Measurements from ENCODE around the gene IDH3G.

IDH3G gene

DNA sequence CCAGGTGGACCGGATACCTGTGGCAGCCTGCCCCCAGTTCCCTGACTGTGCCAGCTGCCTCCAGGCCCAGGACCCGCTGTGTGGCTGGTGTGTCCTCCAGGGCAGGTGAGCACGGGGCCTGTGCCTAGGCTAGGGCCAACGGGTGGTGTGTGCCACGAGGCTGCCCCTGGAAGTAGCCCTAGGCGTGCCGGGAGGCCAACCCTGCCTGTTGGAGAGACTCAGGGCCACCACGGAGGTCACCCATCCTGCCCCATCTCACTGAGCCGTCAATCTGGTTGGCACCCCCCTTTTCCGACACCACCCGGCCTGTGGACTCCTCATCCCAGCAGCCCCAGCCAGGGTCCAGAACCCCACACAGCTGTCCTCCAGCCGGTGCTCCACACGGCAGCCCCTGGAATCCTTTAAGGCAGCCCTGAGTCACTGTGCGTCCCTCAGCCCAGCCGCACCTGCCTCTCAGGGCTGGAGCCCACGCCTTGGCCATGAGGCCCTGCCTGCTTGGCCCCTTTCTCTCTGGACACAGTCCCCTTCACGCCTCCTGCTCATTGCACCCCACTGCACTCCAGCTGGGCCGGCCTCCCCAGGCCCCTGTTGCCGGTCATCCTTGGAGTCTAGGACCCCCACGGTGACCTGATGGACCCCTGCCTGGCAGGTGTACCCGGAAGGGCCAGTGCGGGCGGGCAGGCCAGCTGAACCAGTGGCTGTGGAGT is 24.9 kb downstream of the IDH3G start:
- WGBS, result 96% methylated on average over 16 of the region's 23 CpGs
- no peak overlapping the region for H3K4me2 ChIP-seq (ENCODE audit: low read length, poor library complexity, severe bottlenecking)
- H2BK15ac ChIP-seq (ENCODE audit: low read depth, poor library complexity, severe bottlenecking), result no peak overlapping the region
- H3K79me1 ChIP-seq (replicated peaks; ENCODE audit: low read length, poor library complexity, severe bottlenecking), result peaks cover 8% of the 10 kb centered on the region
- H3K18ac ChIP-seq (ENCODE audit: low read depth in 1 of 2, low read length in 2 of 2), result no peak overlapping the region
- peaks cover 27% of the 10 kb centered on the region for H3K4me1 ChIP-seq (ENCODE audit: control insufficient read depth, insufficient read depth, low read depth, low read length)
- no peaks in the 10 kb centered on the region for H3K27me3 ChIP-seq (ENCODE audit: control insufficient read depth in 1 of 2, insufficient read depth in 1 of 2, low read length in 2 of 2)
- peaks cover 6 to 75% of the 10 kb centered on the region in 2 experiments for H3K36me3 ChIP-seq (ENCODE audit: control insufficient read depth in 1 of 2, insufficient read depth in 2 of 2, low read depth in 1 of 2, low read length in 2 of 2)
- no peak overlapping the region for H3K23ac ChIP-seq (ENCODE audit: low read length in 2 of 2)
- no peak overlapping the region for H2BK5ac ChIP-seq (ENCODE audit: low read depth, low read length, poor library complexity, severe bottlenecking)
- no peak overlapping the region for H2AFZ ChIP-seq (ENCODE audit: low read depth, low read length)
- H3K4me3 ChIP-seq (ENCODE audit: insufficient read depth in 1 of 2, low read depth in 1 of 2, low read length in 2 of 2), result no peak overlapping the region
- H2BK120ac ChIP-seq (ENCODE audit: low read depth, low read length), result no peak overlapping the region
- H3K27ac ChIP-seq (ENCODE audit: low read length, poor library complexity, severe bottlenecking), result no peak overlapping the region
- H4K91ac ChIP-seq (ENCODE audit: low read length), result no peak overlapping the region
- H3K4ac ChIP-seq (ENCODE audit: low read depth in 1 of 2, low read length in 2 of 2), result no peak overlapping the region
- no peak for DNase-seq
- H3K9ac ChIP-seq (ENCODE audit: low read length), result no peak overlapping the region
- no peak overlapping the region for H2BK12ac ChIP-seq (ENCODE audit: low read length in 2 of 2)
- no peak overlapping the region for H3K14ac ChIP-seq (ENCODE audit: low read length in 2 of 2)
- no peak overlapping the region for H2AK5ac ChIP-seq (ENCODE audit: low read length, severe bottlenecking)
- H4K8ac ChIP-seq (ENCODE audit: low read length), result no peak overlapping the region
- H3K9me3 ChIP-seq (ENCODE audit: control insufficient read depth, low read length), result no peaks in the 10 kb centered on the region

DNA sequence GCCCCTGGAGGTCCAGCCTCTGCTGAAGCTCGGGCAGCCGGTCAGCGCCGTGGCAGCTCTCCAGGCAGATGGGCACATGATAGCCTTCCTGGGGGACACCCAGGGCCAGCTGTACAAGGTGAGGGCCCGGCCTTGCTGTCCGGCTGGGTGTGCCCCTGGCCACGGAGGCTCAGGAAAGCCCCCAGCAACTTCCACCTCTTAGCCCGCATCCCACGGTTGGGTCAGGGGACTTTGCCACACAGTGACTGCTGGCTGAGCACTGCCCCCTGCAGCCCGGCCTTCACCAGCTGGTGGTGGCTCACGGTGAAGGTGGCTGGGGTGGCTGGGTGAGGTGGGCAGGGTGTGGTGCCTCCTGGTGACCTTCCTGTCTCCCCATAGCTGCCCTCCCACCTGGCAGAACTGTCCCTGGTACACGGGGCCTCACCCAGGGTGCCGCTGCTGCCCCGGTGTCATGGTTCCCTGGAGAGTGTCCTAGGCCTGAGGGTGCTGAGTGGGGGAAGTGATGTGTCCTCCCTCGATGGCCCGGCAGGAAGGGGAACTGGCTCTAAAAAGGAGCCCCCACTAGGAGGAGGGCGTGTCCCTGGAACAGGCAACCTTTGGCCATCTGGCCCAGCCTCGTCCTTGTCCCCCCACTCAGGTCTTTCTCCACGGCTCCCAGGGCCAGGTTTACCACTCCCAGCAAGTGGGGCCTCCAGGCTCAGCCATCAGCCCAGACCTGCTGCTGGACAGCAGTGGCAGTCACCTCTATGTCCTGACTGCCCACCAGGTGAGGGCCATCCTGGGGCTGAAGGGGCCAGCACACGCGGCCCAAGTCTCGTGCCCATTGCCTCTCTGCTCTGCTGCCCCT is 25.6 kb downstream of the IDH3G start:
- H3K9ac ChIP-seq (ENCODE audit: low read length), result no peak overlapping the region
- 94% methylated on average over 16 of the region's 22 CpGs for WGBS
- peaks cover 31% of the 10 kb centered on the region for H3K4me1 ChIP-seq (ENCODE audit: control insufficient read depth, insufficient read depth, low read depth, low read length)
- no peak overlapping the region for H4K8ac ChIP-seq (ENCODE audit: low read length)
- H3K9me3 ChIP-seq (ENCODE audit: control insufficient read depth, low read length), result no peaks in the 10 kb centered on the region
- H3K27me3 ChIP-seq (ENCODE audit: control insufficient read depth in 1 of 2, insufficient read depth in 1 of 2, low read length in 2 of 2), result no peaks in the 10 kb centered on the region
- H3K36me3 ChIP-seq (ENCODE audit: control insufficient read depth in 1 of 2, insufficient read depth in 2 of 2, low read depth in 1 of 2, low read length in 2 of 2), result peaks cover 6 to 68% of the 10 kb centered on the region in 2 experiments
- H2AK5ac ChIP-seq (ENCODE audit: low read length, severe bottlenecking), result no peak overlapping the region
- H3K4ac ChIP-seq (ENCODE audit: low read depth in 1 of 2, low read length in 2 of 2), result no peak overlapping the region
- H4K91ac ChIP-seq (ENCODE audit: low read length), result peak overlapping the region; percentile 39
- H3K79me1 ChIP-seq (replicated peaks; ENCODE audit: low read length, poor library complexity, severe bottlenecking), result peaks cover 9% of the 10 kb centered on the region
- H3K4me2 ChIP-seq (ENCODE audit: low read length, poor library complexity, severe bottlenecking), result no peak overlapping the region
- H3K23ac ChIP-seq (ENCODE audit: low read length in 2 of 2), result no peak overlapping the region
- no peak overlapping the region for H2BK120ac ChIP-seq (ENCODE audit: low read depth, low read length)
- H3K4me3 ChIP-seq (ENCODE audit: insufficient read depth in 1 of 2, low read depth in 1 of 2, low read length in 2 of 2), result no peak overlapping the region
- no peak for DNase-seq
- H3K18ac ChIP-seq (ENCODE audit: low read depth in 1 of 2, low read length in 2 of 2), result no peak overlapping the region
- no peak overlapping the region for H2BK15ac ChIP-seq (ENCODE audit: low read depth, poor library complexity, severe bottlenecking)
- H2BK12ac ChIP-seq (ENCODE audit: low read length in 2 of 2), result no peak overlapping the region
- H2BK5ac ChIP-seq (ENCODE audit: low read depth, low read length, poor library complexity, severe bottlenecking), result no peak overlapping the region
- H3K27ac ChIP-seq (ENCODE audit: low read length, poor library complexity, severe bottlenecking), result no peak overlapping the region
- no peak overlapping the region for H3K14ac ChIP-seq (ENCODE audit: low read length in 2 of 2)
- no peak overlapping the region for H2AFZ ChIP-seq (ENCODE audit: low read depth, low read length)

GRCh38 chrX:153767674-153768055 is 26.5 kb downstream of the IDH3G start:
- Histone ChIP-seq H2AK5ac (ENCODE audit: low read length, severe bottlenecking) (no peak overlapping the region), H2BK5ac (ENCODE audit: low read depth, low read length, poor library complexity, severe bottlenecking) (no peak overlapping the region), H3K27ac (ENCODE audit: low read length, poor library complexity, severe bottlenecking) (no peak overlapping the region), H3K4me3 (ENCODE audit: insufficient read depth in 1 of 2, low read depth in 1 of 2, low read length in 2 of 2) (no peak overlapping the region), H3K79me1 (replicated peaks; ENCODE audit: low read length, poor library complexity, severe bottlenecking) (peaks cover 9% of the 10 kb centered on the region), H3K36me3 (ENCODE audit: control insufficient read depth in 1 of 2, insufficient read depth in 2 of 2, low read depth in 1 of 2, low read length in 2 of 2) (peaks cover 6 to 59% of the 10 kb centered on the region in 2 experiments), H3K4me1 (ENCODE audit: control insufficient read depth, insufficient read depth, low read depth, low read length) (peaks cover 31% of the 10 kb centered on the region), H3K4ac (ENCODE audit: low read depth in 1 of 2, low read length in 2 of 2) (no peak overlapping the region), H3K23ac (ENCODE audit: low read length in 2 of 2) (no peak overlapping the region), H3K4me2 (ENCODE audit: low read length, poor library complexity, severe bottlenecking) (no peak overlapping the region), H4K8ac (ENCODE audit: low read length) (no peak overlapping the region), H2BK12ac (ENCODE audit: low read length in 2 of 2) (no peak overlapping the region), H2BK15ac (ENCODE audit: low read depth, poor library complexity, severe bottlenecking) (no peak overlapping the region), H2AFZ (ENCODE audit: low read depth, low read length) (no peak overlapping the region), H4K91ac (ENCODE audit: low read length) (no peak overlapping the region), H3K18ac (ENCODE audit: low read depth in 1 of 2, low read length in 2 of 2) (no peak overlapping the region), H3K9me3 (ENCODE audit: control insufficient read depth, low read length) (no peaks in the 10 kb centered on the region), H3K14ac (ENCODE audit: low read length in 2 of 2) (no peak overlapping the region), H2BK120ac (ENCODE audit: low read depth, low read length) (no peak overlapping the region), H3K9ac (ENCODE audit: low read length) (no peak overlapping the region), H3K27me3 (ENCODE audit: control insufficient read depth in 1 of 2, insufficient read depth in 1 of 2, low read length in 2 of 2) (peaks cover 0 to under 1% of the 10 kb centered on the region in 2 experiments)
- 96% methylated on average over 11 of the region's 20 CpGs for WGBS
- no peak for DNase-seq
